Hematopoietic multipotent progenitor cell treated with erythropoietin and hydrocortisone succinate and interleukin-3 and kit ligand, for 6 days (in vitro differentiated cells): Measurements from ENCODE around the gene KCNMB2.
"Not testable (repeated sequence)": the region's sequence is repeated elsewhere in the genome, so short reads cannot be mapped to it uniquely, and the experiment has no call there.

Source experiments
- DNase-seq: peaks from one replicate; pipeline ENCODE4 v3.0.0-alpha.2; 2015

KCNMB2 gene

DNA sequence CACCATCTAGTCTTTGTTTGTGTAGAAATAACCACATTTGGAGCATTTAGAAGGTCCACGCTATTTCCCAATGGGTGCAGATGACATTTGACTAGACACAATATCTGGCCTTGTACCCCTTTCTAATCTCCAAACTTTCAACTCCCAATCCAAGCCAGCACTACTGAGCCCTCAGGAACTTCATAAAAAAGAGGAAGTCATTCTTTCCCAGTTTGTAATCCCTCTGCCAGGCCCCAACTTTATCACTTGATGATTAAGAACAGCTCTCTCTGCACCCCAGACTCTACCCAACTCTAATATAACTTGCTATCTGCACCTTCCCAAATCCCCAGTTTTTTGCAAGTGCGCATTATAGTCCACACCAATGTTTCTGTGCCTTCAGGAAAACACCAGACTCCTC is 170.2 kb downstream of the KCNMB2 start:
- no peak for DNase-seq

DNA sequence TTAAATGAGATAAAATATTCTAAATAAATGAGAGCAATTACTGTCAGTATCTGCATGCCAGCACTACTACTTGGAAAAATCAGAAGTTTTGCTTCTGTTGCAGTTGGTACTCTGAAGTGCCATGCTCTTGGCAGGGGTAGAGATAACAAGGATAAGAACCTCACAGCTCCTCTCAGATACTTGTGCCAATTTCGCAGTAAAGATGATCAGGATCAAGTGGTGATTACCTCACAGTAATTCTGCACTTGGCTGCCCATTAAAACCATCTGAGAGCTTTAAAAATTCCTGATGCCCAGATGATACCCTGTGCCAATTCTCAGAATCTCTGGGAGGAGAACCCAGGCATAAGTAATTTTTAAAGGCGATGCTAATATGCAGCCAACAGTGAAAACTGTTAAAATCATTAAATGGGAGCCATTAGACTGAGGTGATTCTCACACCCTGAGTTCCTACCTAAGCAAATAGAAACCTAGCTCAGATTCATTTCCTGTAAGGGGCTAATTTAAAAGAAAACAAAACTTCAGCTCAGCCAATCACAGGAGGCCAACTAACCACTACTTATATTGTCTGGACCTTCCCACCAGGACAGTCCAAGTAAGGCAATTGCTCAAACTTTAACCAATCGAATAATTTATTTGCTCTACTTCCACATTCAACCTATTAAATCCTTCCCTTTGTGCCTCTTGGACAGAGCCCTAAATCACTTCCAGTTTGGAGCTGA is 171.2 kb downstream of the KCNMB2 start:
- no peak for DNase-seq

DNA sequence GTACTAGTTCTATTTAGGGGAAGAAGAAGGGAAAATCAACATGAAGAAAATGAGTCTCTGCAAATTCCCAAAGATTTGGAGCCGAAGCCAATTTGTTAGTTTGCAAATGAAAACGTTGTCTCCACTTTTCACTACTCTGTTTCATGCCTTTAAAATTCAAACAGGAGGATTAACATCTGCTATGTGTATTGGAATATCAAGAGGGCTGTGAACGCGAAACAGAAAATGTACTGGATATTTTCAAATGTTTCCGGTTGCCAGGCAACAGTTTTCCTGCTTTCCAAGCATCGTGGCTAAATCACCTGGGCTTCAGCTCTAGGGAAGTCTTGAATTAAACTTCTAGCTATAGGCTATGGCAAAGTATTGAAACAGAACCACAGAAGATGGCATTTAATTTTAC is 172.8 kb downstream of the KCNMB2 start:
- no peak for DNase-seq

DNA sequence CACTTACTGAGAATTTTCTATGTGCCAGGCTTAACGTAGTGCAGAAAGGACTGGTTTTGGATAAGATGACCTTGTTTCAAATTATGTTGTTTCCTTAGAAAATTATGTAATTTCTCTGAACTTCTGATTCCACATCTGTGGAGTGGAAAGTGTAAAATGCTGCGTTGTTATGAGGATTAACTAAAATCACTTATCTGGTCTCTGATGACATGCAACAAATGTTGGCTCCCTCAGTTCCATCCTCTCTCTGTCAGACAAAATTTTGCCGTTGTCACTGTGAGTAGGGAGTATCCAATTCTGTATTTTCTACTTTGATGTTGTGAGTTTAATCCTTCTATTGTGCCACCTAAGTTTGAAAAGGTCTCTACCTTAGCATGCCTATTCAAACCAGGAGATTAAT is 175.5 kb downstream of the KCNMB2 start:
- no peak for DNase-seq

DNA sequence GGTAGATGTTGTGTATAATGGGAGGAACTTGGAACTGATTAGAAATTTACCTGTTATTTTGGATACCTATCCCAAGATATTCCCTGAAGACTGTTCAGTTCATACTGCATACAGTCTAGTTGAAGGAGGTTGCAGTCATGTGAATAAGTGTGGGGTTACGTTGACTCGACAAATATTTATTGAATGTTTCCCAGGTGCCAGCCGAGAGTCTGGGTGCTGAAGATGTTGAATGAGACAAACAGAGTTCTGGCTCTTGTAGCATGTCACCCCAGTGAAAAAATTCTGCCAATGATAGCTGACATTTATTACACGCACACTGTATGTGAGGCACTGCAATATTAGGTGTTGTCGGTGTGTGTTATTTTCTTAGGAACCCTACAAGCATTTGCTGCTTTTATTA is 176.0 kb downstream of the KCNMB2 start:
- DNase-seq: no peak

DNA sequence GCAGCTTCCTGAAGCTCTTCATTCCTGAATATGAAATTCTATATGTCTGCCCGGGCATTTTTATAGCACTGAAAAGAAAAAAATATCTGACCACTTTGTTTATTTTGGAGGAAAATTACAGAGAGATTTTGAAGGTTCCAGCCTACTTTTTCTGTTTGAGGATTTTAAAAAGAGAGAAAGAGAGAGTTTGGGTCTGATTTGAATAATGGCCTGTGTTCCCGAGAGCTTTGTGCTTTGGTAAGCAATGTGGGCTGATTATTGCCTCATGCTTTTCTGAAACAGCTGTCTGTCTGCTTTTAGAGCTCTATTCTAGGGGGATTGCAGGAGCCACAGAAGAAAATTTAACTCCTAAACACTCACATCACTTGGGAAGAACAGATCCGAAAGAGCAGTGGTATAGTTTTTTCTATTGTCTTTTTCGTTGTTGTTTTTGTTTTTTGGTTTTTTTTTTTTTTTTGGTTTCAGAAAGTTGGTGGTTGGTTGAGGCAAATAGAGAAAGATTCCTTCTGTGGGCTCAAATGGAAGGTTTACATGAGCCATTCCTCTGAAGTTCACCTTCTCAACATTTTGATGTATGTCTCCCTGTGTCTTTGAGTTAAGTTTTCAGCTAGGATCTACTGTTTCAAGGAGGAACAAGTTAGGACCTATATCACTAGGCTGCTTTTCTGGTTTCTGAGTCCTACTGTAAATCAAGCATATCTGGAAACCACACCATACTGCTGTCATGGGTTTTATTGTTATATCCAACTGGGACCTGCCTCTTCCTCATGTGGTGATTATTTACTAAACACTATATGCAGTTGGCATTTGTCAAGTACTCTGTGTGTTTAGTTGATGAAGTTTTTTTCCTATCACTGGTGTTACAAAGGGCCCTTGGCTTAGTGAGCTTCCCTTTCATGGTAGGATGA is 178.9 kb downstream of the KCNMB2 start:
- no peak for DNase-seq

DNA sequence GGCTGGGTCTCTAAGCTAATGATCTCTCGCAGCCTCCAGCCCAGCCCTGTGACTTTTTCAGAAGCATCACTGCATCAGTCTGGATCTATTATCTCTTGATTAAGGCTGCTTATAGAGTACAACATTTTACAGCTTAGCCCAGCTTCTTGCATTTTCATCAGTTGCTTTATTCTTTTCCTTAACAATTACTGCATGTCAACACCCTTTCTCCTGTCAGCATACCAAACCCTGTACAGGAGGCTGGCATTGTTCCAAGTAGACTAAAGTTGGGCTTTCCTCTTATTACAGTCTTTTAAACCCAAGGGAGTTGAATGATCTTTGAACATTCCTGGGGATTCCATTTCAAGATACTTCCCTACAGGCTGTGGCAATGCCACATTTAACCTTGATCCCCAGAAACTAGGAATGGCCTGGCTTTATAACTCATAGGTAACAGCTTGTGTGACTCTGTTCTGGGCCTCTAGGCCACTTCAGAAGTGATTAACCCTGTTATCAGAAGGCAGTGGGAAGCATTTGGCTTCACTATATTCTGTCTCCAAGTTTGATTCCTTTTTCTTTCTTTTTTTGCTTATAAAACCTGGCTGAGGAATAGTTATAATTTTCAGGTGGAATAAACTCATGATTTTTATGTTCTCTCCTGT is 182.9 kb downstream of the KCNMB2 start:
- DNase-seq: no peak

DNA sequence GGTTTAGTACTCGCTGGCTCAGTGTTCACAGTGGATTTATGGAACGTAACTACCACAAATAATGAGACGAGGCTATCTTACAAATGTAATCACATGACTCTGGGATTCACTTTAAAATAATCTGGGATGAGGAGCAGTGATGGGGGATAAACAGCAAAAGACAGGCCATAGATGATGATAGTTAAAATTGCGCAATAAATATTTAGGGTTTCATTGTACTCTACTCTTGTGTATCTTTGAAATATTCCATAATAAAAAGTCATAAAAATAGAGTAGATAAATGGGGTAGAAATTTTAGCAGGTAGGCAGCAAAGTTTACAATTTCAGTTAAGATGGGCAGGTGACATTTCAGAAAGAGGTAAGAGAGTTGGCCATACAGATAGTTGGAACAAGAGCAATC is 196.6 kb downstream of the KCNMB2 start:
- no peak for DNase-seq

DNA sequence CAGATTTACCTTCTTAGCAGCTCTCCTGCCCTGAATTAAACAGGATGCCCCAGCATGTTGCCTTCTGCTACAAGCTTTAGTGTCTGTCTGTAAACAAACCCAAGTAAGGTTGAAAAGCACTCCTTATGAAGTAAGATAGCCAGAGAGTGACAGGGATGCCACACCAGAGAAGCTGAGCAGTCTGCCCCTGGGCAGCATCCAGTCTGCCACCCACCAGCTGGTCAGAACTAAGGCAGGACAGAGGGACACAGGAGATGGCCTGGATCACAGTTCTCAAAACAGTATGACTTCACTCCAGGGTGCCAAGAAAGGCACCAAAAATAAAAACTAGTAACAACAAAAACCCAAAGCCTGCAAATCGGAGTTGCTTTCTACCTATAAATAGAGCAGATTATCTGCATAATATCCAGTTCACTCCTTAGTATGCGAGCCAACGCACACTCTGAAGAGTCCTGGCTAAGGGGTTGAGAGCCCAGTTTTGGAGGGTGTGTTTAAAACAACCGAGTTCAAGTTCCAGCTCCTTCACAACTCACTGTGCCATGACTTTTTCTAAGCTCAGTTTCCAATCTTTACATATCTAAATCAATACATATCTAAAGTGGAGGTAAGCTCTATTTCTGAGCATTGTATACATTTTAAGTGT is 198.9 kb downstream of the KCNMB2 start:
- no peak for DNase-seq

DNA sequence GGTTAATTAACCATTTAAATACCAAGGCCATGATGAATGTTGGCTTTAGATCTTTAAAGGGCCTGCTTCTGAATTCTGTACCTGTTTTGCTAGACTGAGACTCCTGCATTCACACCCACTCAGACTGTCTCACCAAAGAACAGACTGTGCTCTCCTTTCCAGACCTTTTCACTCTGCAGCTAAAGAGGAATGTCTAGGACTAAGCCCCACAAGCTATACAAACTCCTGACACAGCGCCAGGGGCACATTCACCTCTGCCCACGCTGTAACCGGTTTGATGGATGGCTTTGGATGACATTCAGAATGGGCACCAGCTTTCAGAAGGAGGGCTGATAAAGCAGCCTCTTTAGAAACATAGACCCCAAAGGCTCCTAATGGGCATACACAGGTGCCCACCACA is 200.1 kb downstream of the KCNMB2 start:
- no peak for DNase-seq

DNA sequence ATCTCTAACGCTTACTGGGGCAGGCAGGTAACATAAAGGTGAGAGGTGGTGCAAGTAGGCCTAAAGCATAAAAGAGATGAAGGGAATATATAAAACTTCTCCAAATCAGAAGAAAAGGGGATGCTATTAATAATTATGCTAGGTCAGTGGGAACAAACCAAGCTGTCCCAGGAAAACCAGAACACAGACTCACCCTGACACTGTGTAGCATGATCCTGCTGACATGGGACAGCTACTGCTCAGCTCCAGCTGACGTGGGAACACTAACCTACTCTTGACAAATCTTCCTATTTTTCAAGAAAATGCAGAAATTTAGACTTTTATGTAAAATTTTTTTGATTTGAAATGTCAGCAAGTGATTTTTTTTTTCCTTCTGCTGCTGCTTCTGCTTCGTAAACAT is 203.5 kb downstream of the KCNMB2 start:
- no peak for DNase-seq

DNA sequence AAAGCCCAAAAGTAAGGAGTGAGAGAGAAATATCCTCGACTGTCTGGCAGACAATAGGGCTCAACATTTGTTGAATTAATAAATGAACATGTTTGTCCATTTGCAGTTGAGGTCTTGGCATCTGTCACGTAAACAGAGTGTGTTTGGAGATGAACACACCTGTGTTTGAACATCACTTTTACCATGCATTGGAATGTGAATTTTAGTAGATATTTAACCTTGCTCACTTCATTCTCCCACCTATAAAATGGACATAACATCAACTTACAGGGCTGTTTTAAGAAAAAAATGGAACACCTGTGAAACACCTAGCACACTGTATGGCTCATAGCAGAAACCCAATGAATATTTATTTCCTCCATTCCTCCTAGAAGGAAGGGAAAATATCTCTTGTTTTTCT is 204.8 kb downstream of the KCNMB2 start:
- no peak for DNase-seq

DNA sequence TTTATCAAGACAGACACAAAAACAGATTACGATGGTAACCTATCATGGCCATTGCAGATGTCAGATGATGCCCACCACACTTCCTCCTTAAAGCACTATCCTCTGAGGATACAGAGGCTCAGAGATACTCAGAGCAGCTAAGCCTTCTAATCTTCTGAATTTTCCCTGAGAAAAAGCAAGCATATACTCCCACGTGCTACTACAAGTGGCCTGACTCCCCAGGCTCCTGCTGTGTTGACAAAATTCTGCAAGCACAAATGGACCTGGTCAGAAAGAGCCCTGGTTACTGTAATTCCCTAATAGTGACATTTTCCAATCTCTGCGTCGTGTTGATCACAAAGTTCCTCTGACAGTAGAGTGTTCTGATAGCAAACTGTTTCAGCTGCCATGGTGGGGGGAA is 207.1 kb downstream of the KCNMB2 start:
- no peak for DNase-seq

DNA sequence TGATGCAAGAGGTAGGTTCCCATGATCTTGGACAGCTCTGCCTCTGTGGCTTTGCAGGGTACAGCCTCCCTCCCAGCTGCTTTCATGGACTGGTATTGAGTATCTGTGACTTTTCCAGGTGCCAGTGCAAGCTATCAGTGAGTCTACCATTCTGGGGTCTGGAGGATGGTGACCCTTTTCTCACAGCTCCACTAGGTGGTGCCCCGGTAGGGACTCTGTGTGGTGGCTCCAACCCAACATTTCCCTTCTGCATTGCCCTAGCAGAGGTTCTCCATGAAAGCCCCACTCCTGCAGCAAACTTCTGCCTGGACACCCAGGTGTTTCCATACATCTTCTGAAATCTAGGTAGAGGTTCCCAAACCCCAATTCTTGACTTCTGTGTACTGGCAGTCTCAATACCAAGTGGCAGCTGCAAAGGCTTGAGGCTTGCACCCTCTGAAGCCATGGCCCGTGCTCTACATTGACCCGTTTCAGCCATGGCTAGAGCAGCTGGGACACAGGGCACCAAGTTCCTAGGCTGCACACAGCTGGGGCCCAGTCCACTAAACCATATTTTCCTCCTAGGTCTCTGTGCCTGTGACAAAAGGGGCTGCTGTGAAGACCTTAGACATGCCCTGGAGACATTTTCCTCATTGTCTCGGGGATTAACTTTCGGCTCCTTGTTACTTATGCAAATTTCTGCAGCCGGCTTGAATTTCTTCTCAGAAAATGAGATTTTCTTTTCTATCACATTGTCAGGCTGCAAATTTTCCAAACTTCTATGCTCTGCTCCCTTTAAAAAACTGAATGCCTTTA is 209.8 kb downstream of the KCNMB2 start:
- not testable (repeated sequence) for DNase-seq

DNA sequence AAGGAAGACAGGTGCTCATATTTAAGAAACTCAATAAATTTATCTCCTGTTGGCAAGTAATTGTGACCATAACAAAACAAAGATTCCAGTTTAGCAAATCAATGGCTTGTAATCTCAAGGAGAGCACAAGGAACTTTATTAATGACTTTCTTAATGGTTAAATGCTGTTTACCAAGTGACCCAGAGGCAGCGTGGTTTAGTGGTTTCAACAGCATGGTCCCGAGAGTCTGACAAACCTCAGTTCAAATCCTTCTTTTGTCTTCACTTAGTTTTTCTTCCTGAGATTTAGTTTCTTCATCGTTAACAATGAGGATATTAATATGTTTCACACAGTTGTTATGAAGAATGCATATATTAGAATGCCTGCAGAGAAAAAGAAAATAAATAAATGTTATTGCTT is 212.6 kb downstream of the KCNMB2 start:
- DNase-seq: no peak

DNA sequence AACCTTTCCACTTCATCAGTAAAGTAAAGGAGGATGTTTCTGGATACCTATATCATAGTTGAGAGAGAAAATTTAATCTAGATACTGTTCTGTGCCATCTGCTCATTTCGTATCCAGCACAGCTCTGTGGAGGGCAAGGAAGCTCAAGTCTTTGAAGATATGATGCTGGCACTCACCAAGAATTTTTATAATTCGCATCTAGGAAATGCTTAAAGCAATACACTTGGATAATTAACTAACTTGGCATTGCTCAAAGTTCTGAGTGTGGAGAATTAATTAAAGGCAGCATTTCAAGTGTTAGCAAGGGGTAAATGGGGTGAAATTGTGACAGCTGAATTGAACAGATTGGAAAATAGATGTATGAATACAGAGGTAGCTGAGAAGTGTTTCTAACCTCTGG is 213.2 kb downstream of the KCNMB2 start:
- no peak for DNase-seq

DNA sequence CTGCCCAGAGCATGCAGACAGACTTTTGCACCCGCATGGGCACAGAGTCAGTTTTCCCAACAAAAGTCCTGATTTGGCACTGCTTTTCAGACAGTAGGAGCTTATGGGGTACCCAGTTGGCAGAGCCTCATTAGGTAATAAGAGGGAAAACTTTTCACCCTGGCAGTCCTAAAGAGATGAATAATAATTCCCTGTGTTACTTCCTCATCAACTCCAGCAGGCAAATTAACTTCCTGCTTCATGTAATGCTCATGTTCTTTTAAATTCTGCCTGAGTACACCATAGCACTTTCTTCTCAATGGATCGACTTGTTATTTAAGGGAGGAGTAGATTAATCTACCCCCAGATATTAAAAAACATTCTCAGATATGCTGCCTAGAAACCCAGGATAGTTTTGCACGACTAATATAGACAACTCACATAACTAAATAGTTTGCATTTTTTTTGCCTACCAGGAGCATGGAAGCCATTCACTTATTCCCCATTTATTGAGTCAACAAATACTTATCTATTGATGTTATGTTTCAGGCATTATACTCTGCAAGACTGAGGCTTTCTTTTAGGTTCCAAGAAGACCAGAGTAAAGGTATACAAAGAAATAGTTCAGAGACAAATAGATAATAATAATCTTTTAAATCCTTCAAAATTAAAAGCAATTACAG is 214.5 kb downstream of the KCNMB2 start:
- DNase-seq: no peak

DNA sequence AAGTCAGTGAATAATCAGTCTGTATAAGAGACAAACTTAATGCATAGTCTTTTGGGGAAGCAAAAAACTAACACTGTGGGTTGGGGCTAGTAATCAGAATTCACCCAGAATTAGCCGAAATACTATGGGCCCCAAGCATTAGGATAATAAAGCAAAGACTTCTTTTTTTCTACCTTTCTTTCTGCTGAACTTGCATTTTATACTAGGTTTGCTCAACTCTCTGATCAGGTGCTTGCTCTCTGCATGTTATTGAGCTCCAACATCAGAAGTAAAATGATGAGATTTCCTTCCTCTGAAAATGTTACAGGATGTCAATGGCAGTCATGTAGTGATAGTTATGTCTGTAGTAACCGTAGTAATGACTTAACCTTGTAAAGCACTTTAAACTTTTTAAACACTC is 216.6 kb downstream of the KCNMB2 start:
- no peak for DNase-seq

DNA sequence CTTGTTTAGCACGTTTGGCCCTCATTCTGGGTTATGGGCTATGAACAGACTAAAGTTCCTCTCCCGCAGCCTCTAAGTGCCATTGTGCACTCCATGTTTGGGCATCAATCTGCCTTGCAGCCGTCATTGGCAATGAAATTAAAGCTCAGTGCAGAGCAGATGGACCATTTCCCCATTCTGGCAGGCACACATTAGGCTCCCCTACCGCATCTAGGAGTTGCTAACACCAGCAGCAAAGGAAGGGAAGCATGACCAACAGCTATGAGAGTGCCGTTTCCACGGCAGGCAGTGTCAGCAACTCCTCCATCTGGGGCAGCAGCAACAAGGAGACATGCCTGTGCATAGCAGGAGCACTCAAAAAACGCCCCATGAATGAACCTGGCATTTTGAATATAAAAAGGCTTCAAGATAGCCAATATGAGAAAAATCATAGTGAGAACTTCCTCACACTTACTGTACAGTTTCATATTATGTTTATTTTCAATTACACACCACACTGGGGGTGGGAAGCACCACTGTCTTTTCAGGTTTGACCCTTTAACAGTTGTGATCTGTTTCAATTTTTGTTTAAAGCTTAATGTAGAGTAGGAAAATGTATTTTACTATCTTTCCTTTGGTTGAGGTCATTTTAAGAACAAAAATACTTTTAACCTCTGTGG is 218.7 kb downstream of the KCNMB2 start:
- DNase-seq: no peak

DNA sequence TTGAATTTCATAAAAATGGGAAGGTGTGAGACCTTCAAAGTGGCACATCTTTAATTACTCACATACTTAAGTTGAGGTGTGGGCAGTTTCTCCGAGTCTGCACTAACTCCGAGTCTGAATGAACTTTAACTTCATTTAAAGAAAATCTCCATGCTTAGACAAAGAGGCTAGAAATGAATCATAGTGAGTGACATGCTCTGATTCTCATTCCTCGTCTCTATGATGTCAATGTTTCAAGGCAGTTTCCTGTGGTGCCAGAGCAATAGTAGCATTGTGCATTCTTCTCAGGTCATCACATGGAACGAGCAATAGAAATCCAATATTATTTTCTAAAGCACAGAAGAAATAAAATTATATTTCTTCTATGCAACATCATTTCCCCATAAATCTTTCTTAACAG is 224.8 kb downstream of the KCNMB2 start:
- DNase-seq: no peak

DNA sequence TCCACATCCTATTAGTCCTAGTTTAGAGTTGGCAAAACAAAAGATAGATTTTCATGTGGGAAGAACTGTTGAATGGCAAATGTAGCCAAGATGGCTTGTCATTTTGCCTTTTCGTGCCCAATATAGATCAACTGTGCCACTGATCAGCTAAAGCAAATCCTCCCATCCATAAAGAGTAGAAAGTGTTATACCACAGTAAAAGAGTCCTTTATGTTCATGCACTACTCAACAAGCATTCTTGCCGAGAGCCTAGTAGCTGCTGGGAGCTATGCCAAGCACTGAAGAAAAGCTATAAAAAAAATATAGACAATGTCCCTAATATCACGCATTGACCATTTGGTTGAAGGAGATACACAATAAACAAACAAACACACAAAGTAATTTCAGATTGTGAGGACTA is 225.2 kb downstream of the KCNMB2 start:
- no peak for DNase-seq
